ENCODE data around the gene WFDC6.
"Not testable (repeated sequence)": the region's sequence is repeated elsewhere in the genome, so short reads cannot be mapped to it uniquely, and the experiment has no call there.

WFDC6 gene

GRCh38 chr20:45539382-45539781 is at the start of gene WFDC6:
Gene WFDC6, minus strand, starts transcription at chr20:45539482. Its CDS starts 75 bp downstream, at chr20:45539407.
- no peak for DNase-seq

GRCh38 chr20:45588800-45589199 is 49.5 kb upstream of the WFDC6 start:
- DNase-seq = no peak

- not testable (repeated sequence) for DNase-seq
Observed at GRCh38 chr20:45585986-45586385, 46.7 kb upstream of the WFDC6 start.

GRCh38 chr20:45584294-45584693 is 45.0 kb upstream of the WFDC6 start:
- DNase-seq = not testable (repeated sequence)

DNA sequence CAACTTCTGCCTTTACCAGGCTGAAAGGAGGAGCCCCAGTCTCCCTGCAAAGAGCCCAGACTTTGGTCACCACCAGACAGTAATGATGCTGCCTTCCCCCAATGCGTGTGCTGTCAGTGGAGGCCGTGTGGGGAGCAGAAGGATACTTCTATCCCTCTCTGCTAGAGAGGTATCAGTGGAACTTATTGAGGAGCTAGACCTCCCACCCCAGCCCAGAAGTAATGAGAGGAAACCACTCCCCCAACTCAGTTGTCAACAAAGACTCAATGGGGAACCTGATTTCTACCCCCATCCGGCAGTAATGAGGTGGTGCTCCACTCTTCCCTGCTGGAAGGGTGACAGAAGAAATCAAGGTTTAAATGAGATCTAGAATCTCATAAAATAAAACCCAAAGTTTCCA is 44.2 kb upstream of the WFDC6 start:
- no peak for DNase-seq

GRCh38 chr20:45581702-45582101 is 42.4 kb upstream of the WFDC6 start:
- DNase-seq = no peak

DNA sequence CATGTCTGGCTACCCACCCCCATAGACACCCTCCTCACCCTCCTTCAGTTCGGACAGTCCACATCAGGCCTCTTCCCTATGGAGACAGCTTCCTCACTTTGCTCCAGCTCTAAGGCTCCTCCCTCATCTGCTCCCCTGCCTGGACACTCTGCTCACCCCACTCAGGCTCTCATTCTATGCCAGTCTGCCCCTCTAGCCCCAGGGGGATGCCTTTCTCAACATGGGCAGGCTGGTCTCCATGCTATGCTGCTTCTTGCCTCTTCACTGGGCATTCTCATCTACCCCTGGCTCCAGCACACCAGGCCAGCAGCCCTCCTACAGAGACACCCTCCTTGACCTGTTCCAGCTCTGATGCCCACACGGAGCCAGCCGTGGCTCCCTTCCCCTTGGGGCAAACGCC is 39.9 kb upstream of the WFDC6 start, which contains the start of gene WFDC8:
Gene WFDC8, minus strand, starts transcription at position 101 of the 400 bp plus-strand sequence. Its CDS starts 37 bp downstream, at position 64.
- DNase-seq = no peak

DNA sequence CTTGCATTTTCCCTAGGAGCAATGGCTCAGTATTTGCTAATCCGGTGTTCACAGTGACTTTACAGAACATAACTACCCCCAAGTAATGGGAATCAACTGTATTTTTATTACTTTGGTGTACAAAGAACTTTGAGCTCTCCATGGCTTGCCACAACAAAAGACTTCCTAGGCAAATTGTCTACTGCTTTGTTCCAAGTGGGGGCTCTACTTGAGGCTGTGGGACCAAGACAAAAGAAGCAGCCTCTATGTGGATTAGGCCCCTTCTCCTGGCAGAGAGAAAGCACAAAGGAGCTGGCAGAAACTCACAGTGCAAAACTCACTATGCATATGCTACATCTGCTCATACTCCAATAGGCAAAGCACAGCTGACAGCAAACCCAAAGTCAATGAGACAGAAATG is 38.9 kb upstream of the WFDC6 start:
- DNase-seq = no peak

GRCh38 chr20:45576995-45577394 is 37.7 kb upstream of the WFDC6 start:
- no peak for DNase-seq

DNA sequence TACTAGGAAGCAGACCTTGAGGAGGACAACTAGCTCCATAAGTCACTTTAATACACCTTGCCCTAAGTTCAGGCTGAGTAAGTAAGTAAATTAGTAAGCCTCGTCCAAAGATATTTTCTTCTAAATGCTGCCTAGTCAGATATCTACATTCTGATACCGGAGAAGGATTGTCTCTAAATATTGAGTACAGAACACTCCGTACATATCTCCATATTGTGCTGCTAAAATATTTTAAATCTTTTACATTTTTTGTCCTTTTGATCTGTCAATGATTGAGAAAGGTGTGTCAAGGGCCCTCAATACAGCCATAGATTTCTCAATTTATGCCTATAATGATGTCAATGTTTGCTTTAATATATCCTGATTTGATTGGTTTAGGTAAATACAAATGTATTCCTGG is 36.6 kb upstream of the WFDC6 start:
- DNase-seq = no peak

- DNase-seq = not testable (repeated sequence)
Observed at GRCh38 chr20:45569650-45570049, 30.4 kb upstream of the WFDC6 start.

GRCh38 chr20:45564760-45565276 is 25.5 kb upstream of the WFDC6 start:
- DNase-seq = no peak

DNA sequence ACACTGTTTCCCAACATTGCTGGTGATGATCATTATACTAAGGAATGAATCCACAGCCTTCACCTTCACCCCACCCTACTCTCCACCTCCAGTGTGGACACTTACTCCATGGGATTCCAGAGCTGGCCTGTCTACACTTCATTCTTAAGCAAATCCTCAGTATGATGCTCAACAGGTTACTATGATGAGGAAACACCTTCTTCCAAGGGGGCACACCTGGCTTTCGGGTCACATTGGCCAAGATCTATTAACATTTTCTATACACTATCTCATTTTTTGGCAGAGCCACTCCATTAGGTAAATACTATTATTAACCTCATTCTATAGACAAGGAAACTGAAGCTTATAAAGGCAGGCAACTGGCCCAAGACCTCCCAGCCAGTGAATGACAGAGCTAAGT is 15.9 kb upstream of the WFDC6 start:
- no peak for DNase-seq

GRCh38 chr20:45552456-45552855 is 13.2 kb upstream of the WFDC6 start:
- no peak for DNase-seq

DNA sequence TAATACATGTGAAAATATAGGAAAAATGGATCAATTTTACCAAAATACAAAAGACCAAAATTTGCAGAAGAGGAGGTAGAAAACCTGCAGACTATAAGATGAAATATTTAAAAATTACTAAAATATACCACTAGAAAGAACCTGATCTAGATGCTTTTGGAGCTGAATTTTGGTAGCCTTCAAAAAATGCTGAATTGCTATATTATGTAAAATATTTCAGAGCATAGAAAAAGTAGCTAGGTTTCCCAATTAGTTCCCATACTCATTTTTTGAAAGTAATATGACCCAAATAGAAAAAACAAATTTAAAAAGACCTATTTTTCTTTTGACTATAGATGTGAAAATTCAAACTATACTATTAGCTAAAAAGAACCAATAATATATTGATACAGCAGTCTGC is 11.5 kb upstream of the WFDC6 start:
- DNase-seq = no peak

GRCh38 chr20:45548410-45548809 is 9.1 kb upstream of the WFDC6 start:
- no peak for DNase-seq

DNA sequence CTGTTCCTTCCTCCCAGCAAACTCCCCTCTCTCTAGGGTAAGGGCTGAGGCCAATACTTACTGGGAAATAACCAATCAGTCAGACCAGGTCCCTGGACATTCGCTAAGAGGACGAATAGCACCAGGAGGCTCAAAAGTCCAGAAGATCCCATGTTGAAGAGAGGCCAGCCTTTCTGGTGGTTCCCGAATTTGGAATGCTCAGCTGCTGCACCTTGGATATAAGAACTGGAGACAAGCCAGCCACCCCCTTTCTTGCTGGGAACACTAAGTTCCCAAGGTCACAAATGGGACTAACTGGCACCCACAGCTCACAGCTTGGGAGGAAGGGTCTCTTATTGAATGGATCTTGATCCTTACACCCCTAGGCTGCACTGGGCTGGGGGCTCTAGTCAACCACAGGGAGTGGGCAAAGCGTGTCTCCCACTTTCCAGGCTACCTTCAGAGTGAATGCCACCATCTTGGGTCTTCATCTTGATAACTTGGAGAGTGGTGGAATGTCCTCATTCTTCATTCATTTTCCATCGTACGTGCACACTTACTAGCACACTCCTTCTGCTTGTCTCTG is 8.0 kb upstream of the WFDC6 start, which contains the start of gene EPPIN:
Gene EPPIN, minus strand, starts transcription at position 196 of the 565 bp plus-strand sequence. Its CDS starts 44 bp downstream, at position 152.
- no peak for DNase-seq

- no peak for DNase-seq
Observed at GRCh38 chr20:45545754-45546453, 6.6 kb upstream of the WFDC6 start.

- no peak for DNase-seq
Observed at GRCh38 chr20:45545351-45545750, 6.1 kb upstream of the WFDC6 start.

DNA sequence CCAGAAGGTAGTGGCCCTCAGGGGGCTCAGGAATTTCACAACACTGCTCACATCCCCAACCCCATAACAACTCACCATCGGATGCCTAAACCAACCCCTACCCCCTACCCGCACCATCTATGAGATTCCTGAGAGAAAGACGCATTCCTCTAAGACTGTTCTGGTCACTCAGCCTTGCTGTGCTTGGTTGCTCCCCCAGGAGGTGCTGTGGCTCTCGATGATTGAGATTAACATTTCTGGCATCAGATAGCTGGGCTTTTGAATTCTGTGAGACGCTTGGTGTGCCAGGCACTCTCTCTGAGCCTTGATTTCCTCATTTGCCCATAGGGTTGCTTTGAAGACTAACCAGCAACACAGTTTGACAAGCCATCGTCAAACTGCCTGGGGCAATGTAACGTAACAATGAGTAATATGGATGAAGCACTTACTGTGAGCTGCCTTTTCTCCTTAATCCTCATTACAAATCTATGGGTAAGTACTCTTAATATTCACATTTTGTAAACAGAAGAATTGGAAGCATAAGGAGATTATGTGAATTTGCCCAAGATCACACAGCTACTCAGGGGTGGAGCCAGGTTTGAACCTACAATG is 978 bp downstream of the WFDC6 start:
- DNase-seq = no peak

DNA sequence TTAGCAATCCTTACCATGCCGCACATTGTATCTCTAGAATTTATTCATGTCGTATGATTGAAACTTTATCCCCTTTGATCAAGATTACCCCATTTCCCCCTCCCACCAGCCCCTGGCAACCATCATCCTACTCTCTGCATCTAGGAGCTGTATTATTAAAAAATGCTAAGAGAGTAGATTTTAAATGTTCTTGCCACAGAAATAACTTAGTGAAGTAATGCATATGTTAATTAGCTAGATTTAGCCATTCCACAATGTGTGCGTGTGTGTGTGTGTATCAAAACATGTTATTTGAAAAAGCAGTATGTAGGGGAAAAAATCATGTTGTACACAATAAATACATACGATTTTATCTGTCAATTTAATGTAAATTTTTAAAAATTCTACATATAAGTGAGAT is 12.0 kb downstream of the WFDC6 start:
- DNase-seq = no peak

DNA sequence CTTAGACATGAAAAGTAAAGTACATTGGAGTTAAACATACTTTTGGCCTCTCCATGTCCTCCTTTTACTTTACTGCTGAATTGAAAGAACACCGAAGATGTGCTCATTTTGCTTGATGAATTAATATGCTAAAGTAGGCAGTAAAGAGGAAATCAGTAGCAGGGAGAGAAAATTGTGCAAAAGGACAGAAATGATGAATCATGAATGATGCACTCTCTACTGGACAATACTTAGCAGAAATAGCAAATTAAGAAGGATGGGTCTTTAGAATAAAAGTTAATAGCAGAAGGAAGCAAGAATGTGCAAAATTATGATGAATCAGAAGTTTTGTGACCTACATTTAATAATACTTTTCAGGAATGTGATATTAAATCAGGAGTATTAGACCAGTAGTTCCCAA is 15.5 kb downstream of the WFDC6 start:
- DNase-seq = no peak

DNA sequence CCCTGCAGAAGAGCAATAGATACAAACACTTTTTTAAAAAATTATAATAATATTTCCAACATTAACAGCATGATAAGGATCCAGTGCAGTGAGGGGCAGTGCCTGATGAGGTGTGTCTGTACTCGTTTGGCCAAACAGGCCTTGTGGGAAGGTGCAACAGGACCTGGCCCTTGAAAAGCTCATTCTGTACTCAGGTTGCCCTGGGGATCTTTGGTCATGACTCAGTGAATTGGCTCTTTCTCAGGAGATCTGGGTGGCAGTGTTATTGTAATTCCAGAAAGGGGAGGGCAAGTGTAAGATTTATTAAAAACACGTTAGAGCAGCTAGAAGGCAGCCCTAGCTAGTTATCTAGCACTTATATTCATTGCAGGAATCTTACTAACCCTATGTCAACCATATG is 21.0 kb downstream of the WFDC6 start:
- DNase-seq = no peak

Data from NCI-H446 (cell line).